LNCaP clone FGC (cell line): ENCODE results near the gene KAZALD1.

Source experiments
- DNase-seq: peaks from one replicate; pipeline ENCODE4 v3.0.0-alpha.2; 2011; ENCODE audit warnings: low read depth
- H3K4me3 ChIP-seq: 2 replicates; pipeline ENCODE4 v1.5.1; 2011; ENCODE audit warnings: mild to moderate bottlenecking, low read depth, low read length, control low read depth
- CTCF ChIP-seq: IDR thresholded peaks from 2 replicates; pipeline ENCODE4 v1.5.1; 2012; ENCODE audit warnings: mild to moderate bottlenecking; ENCODE audit not compliant: control insufficient read depth, insufficient read depth; ENCODE audit errors: extremely low read depth

The KAZALD1 gene

GRCh38 chr10:101055411-101055810 lies 6.4 kb upstream of the KAZALD1 start:
- TF ChIP-seq CTCF: no peak
- no peak overlapping the region for H3K4me3 ChIP-seq
- no peak for DNase-seq

- no peak for DNase-seq
- TF ChIP-seq CTCF: no peak
- no peak overlapping the region for H3K4me3 ChIP-seq
Observed at GRCh38 chr10:101056365-101057151, 5.2 kb upstream of the KAZALD1 start.

- peak; percentile 68 for TF ChIP-seq CTCF
- peak overlapping the region; percentile 78 for H3K4me3 ChIP-seq
- peak; percentile 68 for DNase-seq
Observed at GRCh38 chr10:101060036-101060950, 1.5 kb upstream of the KAZALD1 start.

- no peak for TF ChIP-seq CTCF
- no peak for DNase-seq
- H3K4me3 ChIP-seq: peak overlapping the region; percentile 78
Observed at GRCh38 chr10:101060951-101061623, 702 bp upstream of the KAZALD1 start.

- H3K4me3 ChIP-seq: peak overlapping the region; percentile 78
- TF ChIP-seq CTCF: peak; percentile 74
- no peak for DNase-seq
Observed at GRCh38 chr10:101062232-101063049, 652 bp downstream of the KAZALD1 start.

GRCh38 chr10:101063050-101063525 lies 1.3 kb downstream of the KAZALD1 start:
- H3K4me3 ChIP-seq: peak overlapping the region; percentile 28

More at GRCh38 chr10:101063050-101063525, 1.3 kb downstream of the KAZALD1 start:
- TF ChIP-seq CTCF: no peak
- no peak for DNase-seq
